GM21528 (cell line): Measurements from ENCODE around the gene CHST6.
"Not testable (repeated sequence)": the region's sequence is repeated elsewhere in the genome, so short reads cannot be mapped to it uniquely, and the experiment has no call there.

ENCODE experiments used
- ATAC-seq: cut with Tn5 transposase; IDR thresholded peaks from one replicate; pipeline ENCODE4 v1.9.1; 2021; ENCODE audit warnings: mild to moderate bottlenecking, moderate library complexity; ENCODE audit not compliant: unreplicated experiment, low FRiP score

CHST6 gene

DNA sequence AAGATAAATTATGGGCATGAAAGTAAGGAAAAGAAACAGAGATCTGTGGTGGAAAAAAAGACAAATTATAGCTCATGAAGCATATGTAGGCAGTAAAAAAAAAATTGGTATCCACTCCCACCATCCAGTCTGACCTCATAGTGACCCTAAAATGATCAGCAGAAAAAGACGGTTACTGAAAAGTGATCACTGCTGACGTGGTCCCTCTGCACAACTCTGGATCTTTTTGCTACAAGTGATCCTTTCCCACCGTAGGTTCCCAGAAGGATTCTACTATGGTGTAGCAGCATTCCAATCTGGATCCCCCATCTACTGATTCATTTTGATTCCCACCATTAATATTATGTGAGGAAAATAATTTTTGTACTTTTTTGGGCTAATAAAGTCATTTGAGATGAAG lies 10.9 kb upstream of the CHST6 start:
- no peak for ATAC-seq

DNA sequence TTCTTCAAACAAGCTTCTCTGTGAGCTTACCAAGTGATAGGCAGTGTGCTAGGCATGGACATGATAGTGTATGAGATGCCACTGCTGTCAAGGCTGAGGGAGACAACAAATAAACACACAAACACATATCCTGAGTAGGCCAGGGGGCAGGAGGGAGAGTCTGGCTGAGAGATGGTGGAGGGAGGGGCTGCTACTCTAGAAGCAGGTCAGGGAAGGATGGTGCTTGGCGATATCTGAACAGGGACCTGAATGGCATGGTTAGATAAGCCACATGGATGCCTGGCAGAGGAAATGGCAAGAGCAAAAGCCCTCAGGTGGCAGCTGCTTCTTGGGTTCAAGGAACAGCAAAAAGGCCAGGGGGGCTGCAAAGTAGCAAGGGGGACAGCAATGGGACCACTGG lies 8.6 kb upstream of the CHST6 start:
- no peak for ATAC-seq

DNA sequence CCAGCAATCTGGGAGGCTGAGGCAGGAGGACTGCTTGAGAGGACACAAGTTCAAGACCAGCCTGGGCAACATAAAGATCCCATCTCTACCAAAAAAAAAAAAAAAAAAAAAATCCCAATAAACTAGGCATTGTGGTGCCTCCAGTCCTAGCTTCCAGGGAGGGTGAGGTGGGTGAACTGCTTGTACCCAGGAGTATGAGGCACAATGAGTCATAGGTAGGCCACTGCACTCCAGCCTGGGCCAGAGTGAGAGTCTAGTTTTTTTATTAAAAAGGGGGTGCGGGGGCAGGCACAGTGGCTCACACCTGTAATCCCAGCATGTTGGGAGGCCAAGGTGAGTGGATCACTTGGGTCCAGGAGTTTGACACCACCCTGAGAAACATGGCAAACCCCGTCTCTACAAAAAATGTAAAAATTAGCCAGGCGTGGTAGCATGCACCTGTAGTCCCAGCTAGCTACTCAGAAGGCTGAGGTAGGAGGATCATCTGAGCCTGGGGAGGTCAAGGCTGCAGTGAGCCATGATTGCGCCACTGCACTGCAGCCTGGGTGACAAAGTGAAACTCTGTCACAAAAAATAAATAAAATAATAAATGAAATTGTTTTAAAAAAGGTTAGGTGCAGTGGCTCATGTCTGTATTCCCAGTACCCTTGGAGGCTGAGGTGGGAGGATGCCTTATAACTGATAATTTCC lies 7.8 kb upstream of the CHST6 start:
- ATAC-seq = no peak

DNA sequence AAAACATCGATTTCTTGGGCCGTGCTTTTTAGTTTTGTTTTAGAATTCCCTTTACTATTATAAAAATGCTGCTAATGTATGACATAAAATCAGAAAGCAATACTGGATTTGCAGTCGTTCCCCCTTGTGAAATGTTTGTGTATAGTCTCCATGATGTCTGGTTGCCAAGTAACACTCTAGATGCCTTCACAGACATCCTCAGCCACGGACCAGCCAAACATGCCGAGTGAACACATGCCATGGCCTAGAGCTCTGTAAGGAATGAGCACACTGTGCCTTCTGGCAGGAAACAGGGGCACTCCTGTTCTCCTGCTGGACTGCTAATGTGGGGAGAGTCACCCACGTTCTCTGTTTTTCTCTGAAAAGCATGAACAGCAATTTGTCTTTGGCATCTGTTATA lies 6.6 kb upstream of the CHST6 start:
- ATAC-seq = not testable (repeated sequence)

DNA sequence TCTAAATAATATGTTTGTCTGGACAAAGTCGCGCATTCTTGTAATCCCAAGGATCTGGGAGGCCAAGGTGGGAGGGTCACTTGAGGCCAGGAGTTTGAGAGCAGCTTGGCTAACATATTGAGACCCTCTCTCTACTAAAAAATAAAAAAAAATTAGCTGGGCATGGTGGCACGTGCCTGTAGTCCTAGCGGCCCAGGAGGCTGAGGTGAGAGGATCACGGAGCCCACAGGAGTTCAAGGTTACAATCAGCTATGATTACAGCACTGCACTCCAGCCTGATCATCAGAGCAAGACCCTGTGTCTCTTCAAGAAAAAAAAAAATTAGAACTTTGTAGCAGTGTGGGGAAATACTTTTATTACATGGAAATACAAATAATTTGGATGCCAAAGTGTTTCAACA lies 6.1 kb upstream of the CHST6 start:
- no peak for ATAC-seq

DNA sequence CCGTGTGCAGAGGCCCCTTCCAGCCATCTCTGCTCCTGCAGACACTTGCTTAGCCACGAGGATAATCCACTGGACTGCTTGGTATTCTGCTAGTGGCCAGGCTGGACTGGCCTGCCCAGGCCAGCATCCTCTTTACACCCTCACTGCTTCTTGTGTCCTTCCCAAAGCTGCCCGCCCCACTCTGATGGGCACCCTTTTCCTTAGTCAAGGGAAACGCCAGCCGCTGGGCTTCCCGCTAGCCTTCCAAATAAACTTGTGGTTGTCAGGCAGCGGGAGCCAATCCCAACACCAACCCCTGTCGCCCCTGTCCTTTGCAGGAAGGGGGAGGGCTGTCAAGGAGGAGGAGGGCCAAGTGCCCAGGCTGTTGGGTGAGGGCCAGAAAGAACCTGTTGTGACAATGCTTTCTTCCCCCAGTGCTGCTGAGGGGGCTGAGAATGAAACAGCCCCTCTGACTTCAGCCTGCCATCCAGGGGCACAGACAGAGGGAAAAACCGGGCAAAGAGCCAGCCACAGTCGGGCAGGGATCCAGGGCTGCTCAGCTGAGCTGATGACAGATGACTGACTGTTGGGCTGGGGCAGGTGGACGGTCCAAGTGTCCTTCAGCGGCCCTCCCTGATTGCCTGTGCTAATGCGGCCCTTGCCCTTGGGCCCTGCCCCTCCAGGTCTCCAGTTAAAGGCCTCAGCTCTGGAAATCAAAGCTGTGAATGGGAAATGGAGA lies 3.5 kb upstream of the CHST6 start:
- not testable (repeated sequence) for ATAC-seq

DNA sequence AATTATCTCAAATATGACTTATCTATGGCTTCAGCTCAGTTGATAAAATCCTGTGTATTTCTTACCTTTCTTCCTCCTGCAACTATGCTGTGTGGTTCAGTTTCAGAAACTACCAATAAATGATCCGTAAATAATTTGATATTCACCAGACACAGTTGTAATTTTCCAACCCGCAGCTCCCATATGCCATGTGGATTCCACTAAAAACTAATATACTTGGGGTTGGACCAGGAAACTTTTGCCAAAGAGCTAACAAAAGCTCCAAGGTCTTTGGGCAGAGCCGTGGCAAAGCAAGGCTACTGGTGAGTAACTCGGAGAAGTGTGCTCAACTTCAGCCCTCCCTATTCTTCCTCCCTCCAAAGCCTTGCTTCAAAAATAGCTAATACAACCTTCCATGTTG lies 2.3 kb upstream of the CHST6 start:
- ATAC-seq = no peak

DNA sequence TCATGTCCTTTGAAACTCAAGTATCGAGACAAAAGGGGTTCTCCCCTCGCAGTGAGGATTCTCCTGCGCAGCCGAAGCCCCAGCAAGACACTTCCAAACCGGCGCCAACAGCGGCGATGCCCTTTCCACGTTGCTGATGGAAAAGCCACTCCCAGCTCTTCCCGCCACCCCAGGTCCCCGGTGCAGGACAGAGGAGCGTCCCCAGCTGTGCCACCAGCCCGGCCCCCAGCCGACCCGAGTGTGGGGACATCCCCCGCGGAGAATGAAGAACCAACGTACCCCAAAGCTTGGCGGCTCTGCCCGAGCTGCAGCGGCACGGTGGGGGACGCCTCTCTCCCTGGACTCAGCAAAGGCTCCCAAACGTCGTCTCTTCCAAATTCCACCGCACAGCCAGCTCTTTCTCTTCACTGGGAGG lies 573 bp downstream of the CHST6 start:
- ATAC-seq = no peak

DNA sequence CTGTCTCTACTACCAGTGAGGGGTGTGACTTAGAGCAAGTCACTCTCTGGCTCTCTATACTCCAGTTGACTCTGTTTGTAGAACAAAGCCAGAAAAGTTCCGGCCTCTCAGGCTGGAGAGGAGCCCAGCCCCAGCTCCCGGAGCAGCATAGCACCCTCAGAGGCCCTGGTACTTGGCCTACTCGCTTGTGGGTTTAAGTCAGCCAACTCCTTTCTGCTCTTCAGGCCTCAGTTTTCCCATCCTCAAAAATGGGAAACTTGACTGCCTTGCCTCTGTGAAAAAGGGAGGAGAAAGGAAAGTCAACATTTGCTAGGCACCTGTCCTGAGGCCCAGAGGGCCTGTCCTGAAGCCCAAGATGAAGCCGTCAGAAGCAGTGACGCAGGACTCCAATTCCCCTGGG lies 1.1 kb downstream of the CHST6 start:
- ATAC-seq = no peak

DNA sequence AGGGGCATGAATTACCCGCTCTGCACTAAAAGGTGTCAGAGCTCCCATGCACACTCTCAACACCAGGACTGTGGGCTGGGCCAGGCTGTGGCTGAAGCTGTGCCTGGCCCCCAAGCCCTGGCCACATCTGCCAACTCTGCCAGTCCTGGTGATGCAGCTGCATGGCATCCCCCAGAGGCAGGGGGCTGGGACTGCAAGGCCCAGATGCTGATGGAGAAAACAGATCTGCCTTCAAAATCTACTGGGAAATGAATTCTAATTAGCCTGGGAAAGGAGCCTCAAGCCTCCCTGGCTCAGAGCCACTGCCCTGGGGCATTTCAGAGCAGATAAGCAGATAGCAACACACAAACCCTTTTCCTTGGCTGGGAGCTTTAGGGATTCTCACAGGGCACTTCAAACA lies 3.4 kb downstream of the CHST6 start:
- no peak for ATAC-seq

DNA sequence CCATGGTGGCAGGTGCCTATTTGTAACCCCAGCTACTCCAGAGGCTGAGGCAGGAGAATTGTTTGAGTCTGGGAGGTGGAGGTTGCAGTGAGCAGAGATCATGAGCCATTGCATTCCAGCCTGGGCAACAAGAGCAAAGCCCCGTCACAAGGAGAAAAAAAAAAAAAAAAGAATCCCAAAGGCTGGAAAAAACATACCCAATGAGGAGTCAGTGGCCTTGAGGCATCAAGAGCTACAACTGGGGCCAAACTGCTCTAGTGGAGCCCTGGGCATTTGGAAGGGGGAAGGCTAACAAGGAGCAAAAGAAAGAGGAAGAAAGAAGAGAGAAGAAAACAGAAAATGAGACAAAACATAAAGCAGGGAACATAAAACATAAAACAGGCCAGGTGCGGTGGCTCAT lies 6.9 kb downstream of the CHST6 start:
- ATAC-seq = no peak

DNA sequence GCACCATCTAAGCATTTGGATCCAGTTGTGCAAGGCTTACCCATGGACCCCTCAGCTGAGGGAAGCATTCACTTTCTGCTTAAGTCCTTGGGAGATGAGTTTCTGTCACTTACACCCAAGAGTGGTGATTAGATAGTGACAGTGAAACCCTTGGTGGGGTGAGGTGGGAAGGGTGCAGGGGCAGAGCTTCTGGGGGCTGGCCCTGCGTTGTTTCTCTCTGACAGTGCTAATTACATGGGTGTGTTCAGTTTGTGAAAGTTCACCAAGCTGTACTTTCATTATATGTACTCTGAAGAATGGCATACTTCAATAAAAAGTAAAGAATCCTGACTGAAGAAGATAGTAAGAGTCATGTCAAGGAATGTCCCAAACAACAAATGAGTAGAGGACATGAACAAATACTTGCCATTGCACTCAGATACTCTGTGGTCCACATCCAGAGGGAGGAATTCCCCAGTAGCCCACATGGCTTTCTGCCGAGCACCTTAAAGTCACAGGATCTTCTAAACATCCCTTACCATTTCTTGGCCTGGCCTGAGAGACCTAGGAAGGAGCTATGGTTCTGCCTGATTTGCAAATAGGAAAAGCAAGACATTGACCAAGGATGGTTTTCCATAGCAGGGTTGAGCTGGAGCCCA lies 8.4 kb downstream of the CHST6 start:
- no peak for ATAC-seq

DNA sequence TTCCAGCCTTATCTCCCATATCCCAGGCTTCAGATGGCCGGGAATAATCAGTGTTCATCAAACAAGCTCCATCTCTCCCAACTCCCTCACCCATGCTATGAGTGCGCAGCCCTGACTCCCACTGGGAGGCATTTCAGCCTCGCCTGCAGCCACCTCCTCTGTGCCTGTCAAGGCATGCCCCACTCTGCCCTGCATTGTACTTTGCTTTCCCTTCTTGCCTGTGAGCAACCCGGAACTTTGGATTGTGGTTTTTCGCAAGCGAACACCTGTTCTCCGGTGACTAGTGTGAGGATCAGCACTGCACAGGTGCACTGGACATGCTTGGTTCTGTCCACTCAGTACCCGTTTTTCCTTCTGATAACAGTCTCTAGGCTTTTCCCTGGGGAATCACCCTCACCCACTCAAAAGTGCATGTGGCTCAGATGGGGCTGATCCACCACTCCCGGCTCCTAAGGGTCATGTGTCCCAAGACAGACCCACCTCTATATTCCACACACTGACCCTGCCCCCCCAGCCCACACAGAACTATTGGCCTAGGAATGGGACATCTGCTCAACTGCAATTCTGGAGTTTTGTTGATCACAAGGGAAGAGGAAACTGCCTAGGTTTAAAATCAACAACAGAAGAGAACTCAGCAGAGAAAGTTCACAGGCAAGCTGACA lies 9.1 kb downstream of the CHST6 start:
- no peak for ATAC-seq

DNA sequence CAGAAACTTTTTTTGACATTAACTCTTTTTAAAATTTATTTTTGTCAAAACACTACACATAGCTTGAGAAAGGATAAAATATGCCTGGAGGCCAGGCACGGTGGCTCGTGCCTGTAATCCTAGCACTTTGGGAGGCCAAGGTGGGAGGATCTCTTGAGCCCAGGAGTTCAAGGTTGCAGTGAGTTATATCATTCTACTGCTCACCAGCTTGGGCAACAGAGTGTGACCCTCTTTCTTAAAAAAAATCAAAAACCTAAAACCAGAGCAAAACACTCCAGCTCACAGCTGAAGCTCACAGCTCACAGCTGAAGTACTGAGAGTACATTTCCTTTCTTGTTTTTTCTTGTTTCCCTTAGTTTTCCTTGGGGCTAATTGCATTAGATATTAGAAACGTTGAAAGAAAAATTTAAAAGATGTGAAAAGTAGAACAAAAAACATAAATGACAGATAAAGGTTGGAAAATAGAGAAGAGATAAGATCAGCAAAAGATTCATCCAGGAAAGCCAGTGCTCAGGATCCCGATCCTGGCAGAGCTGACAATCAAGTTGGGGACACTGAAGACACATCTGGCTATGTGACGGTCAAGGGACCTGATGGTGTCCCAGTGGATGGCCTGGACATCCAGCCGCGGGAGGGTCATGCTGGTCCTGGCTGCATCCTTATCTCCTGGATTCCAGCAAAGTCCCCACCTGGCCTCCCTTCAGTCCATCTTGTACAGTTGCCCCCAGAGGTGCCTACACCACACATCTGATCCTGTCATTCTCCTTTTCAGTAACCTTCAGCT lies 9.8 kb downstream of the CHST6 start:
- peak; percentile 61 for ATAC-seq

DNA sequence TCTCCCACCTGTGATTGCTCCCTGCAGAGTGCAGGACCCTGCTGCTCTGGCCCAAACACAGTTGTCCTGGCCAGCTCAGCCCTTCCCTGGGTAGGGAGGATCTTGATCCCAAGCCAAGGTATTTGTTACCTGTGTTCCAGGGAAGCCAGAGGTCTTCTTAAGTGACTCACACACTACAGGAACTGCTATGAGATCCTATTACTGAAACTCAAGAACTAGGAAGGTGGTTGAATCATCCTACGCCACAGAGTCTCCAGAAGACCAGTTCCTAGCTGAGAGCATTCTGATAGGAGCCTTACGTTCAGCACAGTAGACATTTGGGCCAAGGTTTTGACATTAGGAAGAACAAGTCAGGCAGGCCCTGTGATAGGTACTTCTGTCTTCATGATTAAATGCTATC lies 12.0 kb downstream of the CHST6 start:
- no peak for ATAC-seq

DNA sequence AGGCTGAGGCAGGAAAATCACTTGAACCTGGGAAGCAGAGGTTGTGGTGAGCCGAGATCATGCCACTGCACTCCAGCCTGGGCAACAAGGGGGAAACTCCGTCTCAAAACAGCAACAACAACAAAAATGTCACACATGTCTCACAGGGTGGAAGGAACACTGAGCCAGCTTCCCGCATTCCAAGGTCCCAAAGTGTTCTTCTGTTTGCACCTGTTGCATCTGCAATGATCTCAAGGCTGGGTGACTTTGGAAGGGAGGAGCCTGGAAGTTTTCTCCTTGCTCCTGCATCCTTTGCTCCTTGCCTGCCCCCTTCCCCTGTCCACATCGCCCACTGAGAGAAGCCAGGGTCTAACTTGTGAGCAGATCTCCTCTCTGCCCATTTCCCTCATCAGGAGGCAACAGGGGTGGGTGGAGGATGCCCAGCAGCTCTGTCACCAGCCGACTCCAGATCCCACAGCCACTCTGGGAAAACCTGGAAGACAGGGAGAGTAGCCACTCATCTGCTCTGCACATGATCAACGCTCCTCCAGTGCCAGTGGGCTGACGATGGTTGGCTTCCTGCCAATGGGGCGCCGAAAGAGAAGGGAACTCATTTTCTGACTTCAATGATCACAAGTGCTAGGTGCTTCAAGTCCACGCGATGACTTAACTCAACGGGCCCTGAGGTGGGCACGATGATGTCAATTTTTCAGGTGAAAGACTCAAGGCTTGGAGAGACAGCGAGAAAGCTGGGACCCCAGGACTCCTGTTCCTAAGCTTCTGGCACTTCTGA lies 12.6 kb downstream of the CHST6 start:
- ATAC-seq = no peak

DNA sequence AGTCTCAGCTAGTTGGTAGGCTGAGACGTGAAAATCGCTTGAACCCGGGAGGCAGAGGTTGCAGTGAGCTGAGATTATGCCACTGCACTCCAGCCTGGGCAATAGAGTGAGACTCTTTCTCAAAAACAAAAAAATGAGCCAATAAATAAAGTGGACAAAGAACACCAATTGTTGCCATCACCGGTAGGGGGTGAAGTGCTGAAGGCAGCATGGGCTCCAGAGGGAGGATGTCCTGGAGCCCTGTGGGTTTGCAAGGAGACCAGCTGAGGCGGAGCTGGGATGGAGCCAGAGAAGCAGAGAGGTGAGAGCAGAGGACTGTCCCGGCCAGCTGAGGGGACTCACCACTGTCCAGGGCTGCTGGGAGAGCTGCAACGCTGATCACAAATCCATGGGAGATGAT lies 13.8 kb downstream of the CHST6 start:
- ATAC-seq = no peak

DNA sequence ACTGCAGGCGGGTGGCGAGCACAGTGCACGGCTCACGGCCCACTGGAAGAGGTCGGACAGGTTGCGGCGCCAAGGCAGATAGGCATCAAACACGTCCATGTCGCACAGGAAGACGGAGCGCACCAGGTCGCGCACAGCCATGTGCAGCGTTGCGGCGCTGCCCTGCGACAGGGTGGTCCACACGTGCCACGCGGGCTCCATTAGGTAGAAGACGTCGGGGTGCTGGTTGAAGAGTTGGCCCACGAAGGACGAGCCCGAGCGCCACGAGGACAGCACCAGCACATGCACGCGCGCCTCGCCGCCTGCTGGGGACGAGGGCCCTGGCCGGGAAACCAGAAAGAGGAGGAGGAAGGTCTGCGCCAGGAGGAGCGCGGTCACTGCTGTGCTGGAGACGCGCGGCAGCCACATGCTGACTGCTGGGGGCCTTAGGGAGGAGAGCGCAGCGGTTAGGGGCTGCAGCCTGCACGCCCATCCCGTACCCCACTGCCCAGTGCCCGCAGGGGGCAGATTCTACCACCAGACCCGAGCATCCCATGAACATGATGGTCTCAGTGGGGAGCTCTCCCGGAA lies 15.7 kb downstream of the CHST6 start:
- ATAC-seq = no peak

DNA sequence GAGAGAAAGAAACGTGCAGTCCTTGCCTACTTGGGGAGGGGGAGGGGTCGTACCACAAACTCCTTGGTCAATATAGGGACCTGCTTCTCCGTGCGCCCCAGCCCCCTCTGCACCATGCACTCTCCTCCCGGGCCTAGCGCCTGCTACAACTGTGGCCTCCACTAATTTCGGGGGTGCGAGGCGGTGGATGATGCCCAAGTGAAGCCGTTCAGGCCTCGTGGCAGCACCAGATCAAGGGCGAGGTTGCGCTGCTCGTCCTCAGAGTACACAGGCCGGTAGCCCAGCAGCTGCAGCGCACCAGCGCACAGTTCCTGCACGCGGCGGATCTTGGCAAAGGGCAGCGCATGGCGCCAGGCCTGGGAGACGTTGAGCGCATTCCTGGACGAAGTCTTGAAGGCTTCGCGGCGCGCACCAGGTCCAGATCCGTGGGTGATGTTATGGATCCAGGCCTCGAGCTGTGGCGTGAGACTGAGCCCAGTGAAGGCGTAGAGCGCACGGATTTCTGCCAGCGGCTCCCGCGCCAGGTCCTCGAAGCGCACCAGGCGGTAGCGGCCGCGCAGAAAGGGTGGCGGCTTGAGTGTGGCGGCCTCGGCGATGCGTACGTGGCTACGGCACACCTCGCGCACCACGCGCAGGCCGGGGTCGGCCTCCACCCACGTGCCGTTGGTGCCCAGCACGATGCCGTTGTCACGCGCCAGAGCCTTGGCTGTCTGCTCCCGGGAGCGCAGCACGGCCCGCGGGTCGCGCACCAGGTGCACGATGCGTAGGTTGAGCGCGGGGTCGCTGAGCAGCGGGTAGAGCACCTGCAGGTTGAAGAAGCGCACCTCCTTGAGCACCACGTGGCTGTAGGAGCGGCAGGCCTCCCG lies 16.5 kb downstream of the CHST6 start:
- no peak for ATAC-seq
